Activated gamma-delta T cell treated with anti-CD3 and anti-CD28 coated beads, Interleukin-2, amount 50 U/mL, for 16 hours (primary cell): Measurements from ENCODE around the gene PLAAT3.
"Not testable (repeated sequence)": the region's sequence is repeated elsewhere in the genome, so short reads cannot be mapped to it uniquely, and the experiment has no call there.

Experiments
- DNase-seq: peaks from one replicate; pipeline ENCODE4 v3.0.0-alpha.2; 2020; ENCODE audit warnings: low read depth

The PLAAT3 gene

GRCh38 chr11:63608353-63609345, 5.6 kb downstream of the PLAAT3 start:
- no peak for DNase-seq

- DNase-seq = no peak
Measured at GRCh38 chr11:63603180-63603518, 11.1 kb downstream of the PLAAT3 start.

GRCh38 chr11:63602290-63603179, 11.7 kb downstream of the PLAAT3 start:
- not testable (repeated sequence) for DNase-seq

GRCh38 chr11:63599211-63600122, 14.8 kb downstream of the PLAAT3 start:
- DNase-seq = no peak

GRCh38 chr11:63598556-63598955, 15.7 kb downstream of the PLAAT3 start:
- DNase-seq = no peak

GRCh38 chr11:63595296-63595695, 18.9 kb downstream of the PLAAT3 start:
- no peak for DNase-seq

GRCh38 chr11:63592975-63593395, 21.2 kb downstream of the PLAAT3 start:
- DNase-seq = no peak

- DNase-seq = no peak
Measured at GRCh38 chr11:63590024-63590788, 24.0 kb downstream of the PLAAT3 start.

- no peak for DNase-seq
Measured at GRCh38 chr11:63589000-63589399, 25.2 kb downstream of the PLAAT3 start.

- no peak for DNase-seq
Measured at GRCh38 chr11:63586451-63587166, 27.6 kb downstream of the PLAAT3 start.

GRCh38 chr11:63583357-63583677, 30.9 kb downstream of the PLAAT3 start:
- no peak for DNase-seq

GRCh38 chr11:63581224-63581623, 33.0 kb downstream of the PLAAT3 start:
- not testable (repeated sequence) for DNase-seq

- not testable (repeated sequence) for DNase-seq
Measured at GRCh38 chr11:63578882-63579281, 35.4 kb downstream of the PLAAT3 start.

- no peak for DNase-seq
Measured at GRCh38 chr11:63574856-63575602, 39.2 kb downstream of the PLAAT3 start.

- DNase-seq = no peak
Measured at GRCh38 chr11:63573881-63574855, 40.1 kb downstream of the PLAAT3 start.

GRCh38 chr11:63572026-63572688, 42.1 kb downstream of the PLAAT3 start:
- DNase-seq = no peak

- no peak for DNase-seq
Measured at GRCh38 chr11:63569570-63569969, 44.7 kb downstream of the PLAAT3 start.
